Naive thymus-derived CD4-positive, alpha-beta T cell (primary cell): ENCODE data around the gene ZSCAN9. TPM values are rescaled to one million over a fixed set of nuclear protein-coding genes. Genes with fewer than 3 reads are reported as not detected.

Experiments
- ATAC-seq: fragments of 150-1000 bp; cut with Tn5 transposase; 2 replicates; pipeline ENCODE4 v1.10.0; 2021; ENCODE audit warnings: mild to moderate bottlenecking, moderate library complexity
- CTCF ChIA-PET: fragments of 350-600 bp; sonication (Branson Sonifier 250); formaldehyde crosslinking; loops from one replicate; lab custom pipeline; 2021; ENCODE audit warnings: antibody characterized with exemption; lab: Charles Lee
- POLR2A ChIA-PET: fragments of 350-600 bp; sonication (Branson Sonifier 250); formaldehyde crosslinking; loops from one replicate; lab custom pipeline; 2021; ENCODE audit warnings: antibody characterized with exemption, inconsistent platforms; lab: Charles Lee
- DNase-seq, 9 donors: peaks; one replicate each; pipeline versions ENCODE4 v3.0.0 to v3.0.0-alpha.2; 2020 to 2022; ENCODE audit warnings: mixed read lengths in 1 of 9
- H3K27ac ChIP-seq: one replicate; pipeline ENCODE4 v1.7.0; 2013; ENCODE audit warnings: mild to moderate bottlenecking, low read depth, low read length, moderate library complexity
- H3K27me3 ChIP-seq, 2 donors: one replicate each; pipeline ENCODE4 v1.7.0; 2013; ENCODE audit warnings: low read length in 2 of 2, mild to moderate bottlenecking in 2 of 2, moderate library complexity in 2 of 2; ENCODE audit not compliant: control insufficient read depth in 2 of 2, insufficient read depth in 2 of 2
- H3K36me3 ChIP-seq, 3 experiments: 1 replicate in 2 of 3; 2 replicates in 1 of 3; pipeline ENCODE4 v1.7.0; 2013; ENCODE audit warnings: low read length in 3 of 3, mild to moderate bottlenecking in 3 of 3, moderate library complexity in 1 of 3; ENCODE audit not compliant: insufficient read depth in 3 of 3, control insufficient read depth in 2 of 3
- H3K4me1 ChIP-seq, 2 donors: one replicate each; pipeline ENCODE4 v1.7.0; 2013; ENCODE audit warnings: low read length in 2 of 2, mild to moderate bottlenecking in 2 of 2, moderate library complexity in 1 of 2; ENCODE audit not compliant: control insufficient read depth in 2 of 2, insufficient read depth in 2 of 2
- H3K4me3 ChIP-seq: 2 replicates; pipeline ENCODE4 v1.7.0; 2013; ENCODE audit warnings: mild to moderate bottlenecking, low read length
- H3K9me3 ChIP-seq, 3 experiments: 1 replicate in 2 of 3; 2 replicates in 1 of 3; pipeline ENCODE4 v1.7.0; 2013; ENCODE audit warnings: low read length in 3 of 3; ENCODE audit not compliant: control insufficient read depth in 2 of 3
- H3K27ac Mint-ChIP-seq, 9 donors: one replicate each; pipeline ENCODE4 v1.8.0; 2020 to 2022; ENCODE audit warnings: mixed read lengths in 9 of 9, mild to moderate bottlenecking in 8 of 9, moderate library complexity in 5 of 9, inconsistent platforms in 2 of 9
- H3K27me3 Mint-ChIP-seq, 5 donors: one replicate each; pipeline ENCODE4 v1.8.0; 2021 to 2022; ENCODE audit warnings: mixed read lengths in 5 of 5, mild to moderate bottlenecking in 1 of 5
- H3K36me3 Mint-ChIP-seq, 5 donors: one replicate each; pipeline ENCODE4 v1.8.0; 2020 to 2022; ENCODE audit warnings: mixed read lengths in 5 of 5, mild to moderate bottlenecking in 3 of 5, inconsistent platforms in 1 of 5
- H3K4me1 Mint-ChIP-seq, 7 donors: one replicate each; pipeline ENCODE4 v1.8.0; 2020 to 2022; ENCODE audit warnings: mixed read lengths in 7 of 7, mild to moderate bottlenecking in 3 of 7, inconsistent platforms in 1 of 7
- H3K4me3 Mint-ChIP-seq, 10 donors: one replicate each; pipeline ENCODE4 v1.8.0; 2020 to 2022; ENCODE audit warnings: mild to moderate bottlenecking in 10 of 10, mixed read lengths in 10 of 10, moderate library complexity in 6 of 10, inconsistent platforms in 2 of 10
- H3K9me3 Mint-ChIP-seq, 11 donors: one replicate each; pipeline ENCODE4 v1.8.0; 2020 to 2022; ENCODE audit warnings: mixed read lengths in 11 of 11, mild to moderate bottlenecking in 4 of 11, inconsistent platforms in 1 of 11, moderate library complexity in 1 of 11
- intact Hi-C, 2 donors: fragments of 100-400 bp; cut with micrococcal nuclease; formaldehyde crosslinking; loops; one replicate each; pipeline ENCODE4 v1.15.1; 2023
- polyA plus RNA-seq, 2 donors: library from polyadenylated mRNA; unstranded; fragments of 300-500 nt; fragmentation: Illumina TruSeq; gene quantifications; one replicate each; pipeline ENCODE4 v1.2.3, GENCODE V29; 2021
- total RNA-seq, 6 experiments: library from RNA in 5 of 6; stranded (reverse) in 5 of 6; gene quantifications; 1 replicate in 5 of 6; 2 replicates in 1 of 6; pipeline ENCODE4 v1.2.3 and lab custom pipeline; 2021 to 2026

ZSCAN9 gene
- total RNA-seq: 1 to 10 TPM in 2 of 5 experiments, under 1 TPM in 3; 0.59 to 5.2 (median 0.84) TPM
- polyA plus RNA-seq: 1 to 10 TPM in 1 of 2 donors, not detected in 1; 1.6 TPM
- total RNA-seq (lab: John Stamatoyannopoulos, UW): 0.40 reads per million

- Mint-ChIP-seq H3K27ac (peak within 1 kb of the TSS in 2 of 9 donors; percentile 5 to 62), H3K4me3 (peak within 1 kb of the TSS; percentile 74 to 94 (median 88)), H3K4me1 (peaks cover 0 to 36% (median 13%) of the 10 kb centered on the region in 7 donors), H3K9me3 (peaks cover 0 to 9% (median 0%) of the 10 kb centered on the region in 11 donors), H3K36me3 (peaks cover 0 to 23% (median 0%) of the 10 kb centered on the region in 5 donors), H3K27me3 (peaks cover 37 to 65% (median 55%) of the 10 kb centered on the region in 5 donors)
- ChIA-PET CTCF (no interaction called here), POLR2A (no interaction called here)
- H3K9me3 ChIP-seq: no peaks in the 10 kb centered on the region
- H3K4me1 ChIP-seq: no peaks in the 10 kb centered on the region
- ATAC-seq (peak; percentile 86), DNase-seq (peak in 3 of 9 donors; percentile 20 to 46 (median 25))
- no peaks in the 10 kb centered on the region for H3K36me3 ChIP-seq
- no peak within 1 kb of the TSS for H3K27ac ChIP-seq
- peak within 1 kb of the TSS; percentile 55 for H3K4me3 ChIP-seq
- peaks cover 7 to 8% of the 10 kb centered on the region in 2 donors for H3K27me3 ChIP-seq
- intact Hi-C loops: loop anchor here in 1 of 2 donors (2.0 kb wide), 1 partner anchor 28 kb away; the partner anchor contains the start of gene ZKSCAN4
Measured at GRCh38 chr6:28225056-28225834, at the start of gene ZSCAN9. TSS of gene ZSCAN9 (plus strand) at chr6:28225275. CDS start at chr6:28227085, 1,810 bp downstream.

GRCh38 chr6:28176373-28176772 is 48.7 kb upstream of the ZSCAN9 start:
- POLR2A ChIA-PET: no interaction called here
- Histone ChIP-seq H3K4me3 (no peak overlapping the region), H3K27ac (no peak overlapping the region), H3K9me3 (no peaks in the 10 kb centered on the region), H3K36me3 (no peaks in the 10 kb centered on the region), H3K4me1 (no peaks in the 10 kb centered on the region), H3K27me3 (no peaks in the 10 kb centered on the region)
- intact Hi-C loops: no loop called here
- Mint-ChIP-seq H3K4me3 (no peak overlapping the region), H3K27me3 (peaks cover 12 to 63% (median 51%) of the 10 kb centered on the region in 5 donors), H3K36me3 (peaks cover 1 to 9% (median 6%) of the 10 kb centered on the region in 5 donors), H3K9me3 (peaks cover 0 to 12% (median 2%) of the 10 kb centered on the region in 11 donors), H3K4me1 (no peaks in the 10 kb centered on the region), H3K27ac (no peak overlapping the region)
- no peak for ATAC-seq
- CTCF ChIA-PET: no interaction called here
- no peak for DNase-seq

GRCh38 chr6:28182255-28182654 is 42.8 kb upstream of the ZSCAN9 start:
- peaks cover 0 to 6% (median 0%) of the 10 kb centered on the region in 3 experiments for H3K9me3 ChIP-seq
- Mint-ChIP-seq H3K27me3 (peaks cover 5 to 50% (median 36%) of the 10 kb centered on the region in 5 donors), H3K4me3 (no peak overlapping the region), H3K4me1 (peaks cover 0 to 2% (median 0%) of the 10 kb centered on the region in 7 donors), H3K9me3 (peaks cover 0 to 54% (median 25%) of the 10 kb centered on the region in 11 donors), H3K27ac (no peak overlapping the region), H3K36me3 (peaks cover 2 to 21% (median 4%) of the 10 kb centered on the region in 5 donors)
- no peaks in the 10 kb centered on the region for H3K27me3 ChIP-seq
- no peaks in the 10 kb centered on the region for H3K4me1 ChIP-seq
- no peak overlapping the region for H3K4me3 ChIP-seq
- ChIA-PET POLR2A (no interaction called here), CTCF (no interaction called here)
- DNase-seq: no peak
- no peaks in the 10 kb centered on the region for H3K36me3 ChIP-seq
- no peak for ATAC-seq
- no peak overlapping the region for H3K27ac ChIP-seq
- intact Hi-C loops: no loop called here

GRCh38 chr6:28188111-28188979 is 36.7 kb upstream of the ZSCAN9 start:
- ATAC-seq (no peak), DNase-seq (no peak)
- Histone ChIP-seq H3K27me3 (no peaks in the 10 kb centered on the region), H3K4me1 (no peaks in the 10 kb centered on the region), H3K27ac (no peak overlapping the region), H3K36me3 (no peaks in the 10 kb centered on the region), H3K4me3 (no peak overlapping the region), H3K9me3 (peaks cover 0 to 47% (median 19%) of the 10 kb centered on the region in 3 experiments)
- Mint-ChIP-seq H3K27me3 (peaks cover 0 to 32% (median 6%) of the 10 kb centered on the region in 5 donors), H3K4me1 (peaks cover 0 to 1% (median 0%) of the 10 kb centered on the region in 7 donors), H3K4me3 (no peak overlapping the region), H3K27ac (no peak overlapping the region), H3K9me3 (peaks cover 8 to 93% (median 45%) of the 10 kb centered on the region in 11 donors), H3K36me3 (peaks cover 0 to 30% (median 7%) of the 10 kb centered on the region in 5 donors)
- intact Hi-C loops: no loop called here
- POLR2A ChIA-PET: no interaction called here
- CTCF ChIA-PET: no interaction called here

GRCh38 chr6:28200020-28200419 is 25.1 kb upstream of the ZSCAN9 start:
- Mint-ChIP-seq H3K36me3 (peaks cover 0 to 22% (median 5%) of the 10 kb centered on the region in 5 donors), H3K27ac (no peak overlapping the region), H3K4me1 (peaks cover 0 to 8% (median 5%) of the 10 kb centered on the region in 7 donors), H3K27me3 (peaks cover 18 to 94% (median 68%) of the 10 kb centered on the region in 5 donors), H3K4me3 (no peak overlapping the region), H3K9me3 (peaks cover 12 to 73% (median 35%) of the 10 kb centered on the region in 11 donors)
- Histone ChIP-seq H3K27ac (no peak overlapping the region), H3K36me3 (no peaks in the 10 kb centered on the region), H3K4me3 (no peak overlapping the region), H3K4me1 (peaks cover 0 to 4% of the 10 kb centered on the region in 2 donors), H3K9me3 (peaks cover 0 to 14% (median 0%) of the 10 kb centered on the region in 3 experiments), H3K27me3 (no peaks in the 10 kb centered on the region)
- no peak for ATAC-seq
- ChIA-PET CTCF (no interaction called here), POLR2A (no interaction called here)
- intact Hi-C loops: no loop called here
- DNase-seq: no peak

- Histone ChIP-seq H3K4me1 (peaks cover 4 to 8% of the 10 kb centered on the region in 2 donors), H3K4me3 (no peak overlapping the region), H3K36me3 (no peaks in the 10 kb centered on the region), H3K27ac (no peak overlapping the region), H3K9me3 (peaks cover 0 to 4% (median 0%) of the 10 kb centered on the region in 3 experiments), H3K27me3 (peaks cover 4 to 19% of the 10 kb centered on the region in 2 donors)
- peaks cover 6 to 74% (median 35%) of the 10 kb centered on the region in 11 donors for H3K9me3 Mint-ChIP-seq
- H3K27ac Mint-ChIP-seq: no peak overlapping the region
- H3K36me3 Mint-ChIP-seq: peaks cover 0 to 14% (median 6%) of the 10 kb centered on the region in 5 donors
- POLR2A ChIA-PET: no interaction called here
- CTCF ChIA-PET: interaction anchor here (0.5 kb wide), 1 partner anchor 135 kb away, joined by 3 read pairs; no protein-coding TSS in a partner anchor
- ATAC-seq: no peak
- peaks cover 7 to 19% (median 13%) of the 10 kb centered on the region in 7 donors for H3K4me1 Mint-ChIP-seq
- H3K4me3 Mint-ChIP-seq: no peak overlapping the region
- no peak for DNase-seq
- peaks cover 49 to 94% (median 75%) of the 10 kb centered on the region in 5 donors for H3K27me3 Mint-ChIP-seq
- intact Hi-C loops: no loop called here
Measured at GRCh38 chr6:28203201-28203600, 21.9 kb upstream of the ZSCAN9 start.
